Neural cell (in vitro differentiated cells): Measurements from ENCODE around the gene LCLAT1. TPM values are rescaled to one million over a fixed set of nuclear protein-coding genes. Genes with fewer than 3 reads are reported as not detected.

Experiments used
- H2AFZ ChIP-seq: fragments of 200-600, 300-800 bp; sonication (generic), shearing (Covaris generic); 2 replicates; pipeline ENCODE4 v1.6.0; 2014; ENCODE audit warnings: low read depth, mild to moderate bottlenecking, antibody characterized with exemption, low read length, moderate library complexity
- H3F3A ChIP-seq: fragments of 200-600 bp; shearing (Covaris generic); 2 replicates; pipeline ENCODE4 v1.6.1; 2016; ENCODE audit warnings: mild to moderate bottlenecking, moderate library complexity, mixed read lengths, antibody characterized with exemption, low read length; ENCODE audit not compliant: insufficient read depth, poor library complexity, severe bottlenecking
- H3K27ac ChIP-seq: fragments of 200-600, 300-800 bp; sonication (generic), shearing (Covaris generic); 2 replicates; pipeline ENCODE4 v1.5.1; 2014; ENCODE audit warnings: mild to moderate bottlenecking, low read length, moderate library complexity
- H3K27me3 ChIP-seq: fragments of 300-800, 200-600 bp; sonication (generic), shearing (Covaris generic); 2 replicates; pipeline ENCODE4 v1.6.0; 2014; ENCODE audit warnings: mild to moderate bottlenecking, low read depth, low read length, moderate library complexity; ENCODE audit not compliant: insufficient read depth
- H3K36me3 ChIP-seq: fragments of 300-800, 200-600 bp; sonication (generic), shearing (Covaris generic); 2 replicates; pipeline ENCODE4 v1.5.1; 2014; ENCODE audit warnings: mild to moderate bottlenecking, antibody characterized with exemption, low read length, moderate library complexity; ENCODE audit not compliant: insufficient read depth
- H3K4me2 ChIP-seq: fragments of 300-800, 200-600 bp; sonication (generic), shearing (Covaris generic); 2 replicates; pipeline ENCODE4 v1.6.0; 2014; ENCODE audit warnings: mild to moderate bottlenecking, low read length
- H3K4me3 ChIP-seq: fragments of 300-800, 200-600 bp; sonication (generic), shearing (Covaris generic); 2 replicates; pipeline ENCODE4 v1.5.1; 2014; ENCODE audit warnings: mild to moderate bottlenecking, low read length, moderate library complexity
- H3K79me2 ChIP-seq: fragments of 200-600 bp; shearing (Covaris generic); replicated peaks from 2 replicates; pipeline ENCODE4 v1.6.0; 2014; ENCODE audit warnings: mild to moderate bottlenecking, low read length, moderate library complexity; ENCODE audit not compliant: insufficient read depth
- H3K9ac ChIP-seq: fragments of 300-800, 200-600 bp; sonication (generic), shearing (Covaris generic); 2 replicates; pipeline ENCODE4 v1.6.1; 2016; ENCODE audit warnings: mild to moderate bottlenecking, low read length, mixed read lengths
- H3K9me2 ChIP-seq: fragments of 200-600 bp; shearing (Covaris generic); 2 replicates; pipeline ENCODE4 v1.6.1; 2016; ENCODE audit warnings: mild to moderate bottlenecking, low read length, mixed read lengths; ENCODE audit not compliant: insufficient read depth
- H3K9me3 ChIP-seq: fragments of 200-600, 300-800 bp; sonication (generic), shearing (Covaris generic); 2 replicates; pipeline ENCODE4 v1.6.1; 2016; ENCODE audit warnings: mild to moderate bottlenecking, mixed run types, low read length, moderate library complexity, mixed read lengths
- H4K20me1 ChIP-seq: fragments of 200-600 bp; shearing (Covaris generic); 2 replicates; pipeline ENCODE4 v1.6.1; 2016; ENCODE audit warnings: mild to moderate bottlenecking, mixed run types; ENCODE audit not compliant: insufficient read depth
- CTCF ChIP-seq: fragments of 450-650 bp; IDR thresholded peaks from 2 replicates; pipeline ENCODE4 v1.5.1; 2014; ENCODE audit warnings: antibody characterized with exemption, mild to moderate bottlenecking, moderate library complexity; ENCODE audit not compliant: poor library complexity, severe bottlenecking
- EP300 ChIP-seq: fragments of 450-650 bp; conservative IDR thresholded peaks from 2 replicates; pipeline ENCODE4 v1.6.1; 2014; ENCODE audit warnings: antibody characterized with exemption, mild to moderate bottlenecking, moderate library complexity; ENCODE audit not compliant: poor library complexity, severe bottlenecking
- EZH2 ChIP-seq: fragments of 200-600, 300-800 bp; shearing (Covaris generic), sonication (generic); IDR thresholded peaks from 2 replicates; pipeline ENCODE4 v1.6.1; 2014; ENCODE audit warnings: antibody characterized with exemption, low read length, borderline replicate concordance, mild to moderate bottlenecking; ENCODE audit not compliant: insufficient read depth, poor library complexity, severe bottlenecking
- MXI1 ChIP-seq: fragments of 450-650 bp; conservative IDR thresholded peaks from 2 replicates; pipeline ENCODE4 v1.6.1; 2014; ENCODE audit warnings: antibody characterized with exemption, mild to moderate bottlenecking; ENCODE audit not compliant: poor library complexity, severe bottlenecking
- POLR2AphosphoS5 ChIP-seq: IDR thresholded peaks from 2 replicates; pipeline ENCODE4 v1.6.1; 2012
- RAD21 ChIP-seq: fragments of 450-650 bp; conservative IDR thresholded peaks from 2 replicates; pipeline ENCODE4 v1.6.1; 2014; ENCODE audit warnings: antibody characterized with exemption, mild to moderate bottlenecking, moderate library complexity
- REST ChIP-seq: IDR thresholded peaks from 2 replicates; pipeline ENCODE4 v1.6.1; 2012; ENCODE audit warnings: borderline replicate concordance
- SMC3 ChIP-seq: fragments of 450-650 bp; conservative IDR thresholded peaks from 2 replicates; pipeline ENCODE4 v1.6.1; 2014; ENCODE audit warnings: antibody characterized with exemption, mild to moderate bottlenecking, moderate library complexity; ENCODE audit not compliant: poor library complexity
- TAF1 ChIP-seq: IDR thresholded peaks from 2 replicates; pipeline ENCODE4 v1.6.1; 2012; ENCODE audit warnings: low read depth
- polyA plus RNA-seq: library from polyadenylated mRNA; depleted of rRNA; stranded (reverse); fragments of >200 nt; gene quantifications from 2 replicates; pipeline ENCODE4 v1.2.3, GENCODE V29; 2014

LCLAT1 gene
- polyA plus RNA-seq, 1 donor from 2014 or later: 5.8 TPM

GRCh38 chr2:30457296-30457695 lies 10.2 kb downstream of the LCLAT1 start:
- H3K4me3 ChIP-seq: no peak overlapping the region
- no peak overlapping the region for H3K4me2 ChIP-seq
- H3K9me3 ChIP-seq: no peaks in the 10 kb centered on the region
- H4K20me1 ChIP-seq: no peaks in the 10 kb centered on the region
- no peak overlapping the region for H3K27ac ChIP-seq
- no peaks in the 10 kb centered on the region for H3K9me2 ChIP-seq
- no peaks in the 10 kb centered on the region for H3F3A ChIP-seq
- H2AFZ ChIP-seq: no peak overlapping the region
- TF ChIP-seq EP300: no peak
- TF ChIP-seq MXI1: no peak
- no peak for TF ChIP-seq SMC3
- no peak for TF ChIP-seq EZH2
- no peak for TF ChIP-seq RAD21
- TF ChIP-seq TAF1: no peak
- TF ChIP-seq POLR2AphosphoS5: no peak
- TF ChIP-seq REST: no peak
- TF ChIP-seq CTCF: no peak
- H3K9ac ChIP-seq: no peak overlapping the region
- H3K36me3 ChIP-seq: no peaks in the 10 kb centered on the region
- H3K27me3 ChIP-seq: no peaks in the 10 kb centered on the region
- H3K79me2 ChIP-seq: peaks cover 7% of the 10 kb centered on the region

GRCh38 chr2:30459140-30459539 lies 12.1 kb downstream of the LCLAT1 start:
- TF ChIP-seq REST: no peak
- no peak for TF ChIP-seq MXI1
- no peak for TF ChIP-seq EP300
- no peak for TF ChIP-seq RAD21
- TF ChIP-seq POLR2AphosphoS5: no peak
- no peak for TF ChIP-seq SMC3
- no peak for TF ChIP-seq CTCF
- TF ChIP-seq EZH2: no peak
- no peak for TF ChIP-seq TAF1
- H3K79me2 ChIP-seq: peaks cover 7% of the 10 kb centered on the region
- no peaks in the 10 kb centered on the region for H3K27me3 ChIP-seq
- no peak overlapping the region for H3K4me2 ChIP-seq
- H3K4me3 ChIP-seq: no peak overlapping the region
- no peak overlapping the region for H3K27ac ChIP-seq
- no peaks in the 10 kb centered on the region for H3F3A ChIP-seq
- no peaks in the 10 kb centered on the region for H3K9me2 ChIP-seq
- H2AFZ ChIP-seq: no peak overlapping the region
- no peak overlapping the region for H3K9ac ChIP-seq
- no peaks in the 10 kb centered on the region for H3K36me3 ChIP-seq
- H3K9me3 ChIP-seq: no peaks in the 10 kb centered on the region
- no peaks in the 10 kb centered on the region for H4K20me1 ChIP-seq
